DMS79 treated with DMSO at 0.1 percent for 48 hours (cell line): Measurements from ENCODE around the gene PPFIBP1.

Experiments
- DNase-seq: peaks from one replicate; lab custom pipeline; 2025; lab: John Stamatoyannopoulos, UW

Gene PPFIBP1

GRCh38 chr12:27665704-27666103, 141.7 kb downstream of the PPFIBP1 start:
- no peak for DNase-seq

- DNase-seq = no peak
These were observed 142.5 kb downstream of the PPFIBP1 start for GRCh38 chr12:27666510-27666909.

- DNase-seq = no peak
These were observed 143.5 kb downstream of the PPFIBP1 start for GRCh38 chr12:27667540-27667939.

- DNase-seq = no peak
These were observed 148.0 kb downstream of the PPFIBP1 start for GRCh38 chr12:27672051-27672450.

GRCh38 chr12:27672643-27673042, 148.6 kb downstream of the PPFIBP1 start:
- no peak for DNase-seq

GRCh38 chr12:27673101-27673718, 149.2 kb downstream of the PPFIBP1 start:
- DNase-seq = no peak

- no peak for DNase-seq
These were observed 151.0 kb downstream of the PPFIBP1 start for GRCh38 chr12:27674989-27675388.

GRCh38 chr12:27680619-27681018, 156.6 kb downstream of the PPFIBP1 start:
- DNase-seq = no peak

GRCh38 chr12:27682534-27682933, 158.5 kb downstream of the PPFIBP1 start:
- DNase-seq = no peak

GRCh38 chr12:27685274-27685673, 161.3 kb downstream of the PPFIBP1 start:
- no peak for DNase-seq

- DNase-seq = no peak
These were observed 162.1 kb downstream of the PPFIBP1 start for GRCh38 chr12:27686147-27686546.

- no peak for DNase-seq
These were observed 164.7 kb downstream of the PPFIBP1 start for GRCh38 chr12:27688671-27689070.

GRCh38 chr12:27689558-27690180, 165.7 kb downstream of the PPFIBP1 start:
- DNase-seq = no peak

GRCh38 chr12:27693403-27693802, 169.4 kb downstream of the PPFIBP1 start:
- DNase-seq = no peak

- no peak for DNase-seq
These were observed 171.7 kb downstream of the PPFIBP1 start for GRCh38 chr12:27695556-27696292.

- no peak for DNase-seq
These were observed 172.3 kb downstream of the PPFIBP1 start, which contains the start of gene REP15 for GRCh38 chr12:27696293-27696652. TSS of gene REP15 (plus strand) at chr12:27696447. CDS start at chr12:27696563, 116 bp downstream.

- no peak for DNase-seq
These were observed 173.0 kb downstream of the PPFIBP1 start for GRCh38 chr12:27696864-27697564.

- DNase-seq = no peak
These were observed 179.9 kb downstream of the PPFIBP1 start for GRCh38 chr12:27703720-27704452.

- DNase-seq = no peak
These were observed 181.3 kb downstream of the PPFIBP1 start for GRCh38 chr12:27705263-27705662.

GRCh38 chr12:27707216-27707615, 183.2 kb downstream of the PPFIBP1 start:
- DNase-seq = no peak

- no peak for DNase-seq
These were observed 185.4 kb downstream of the PPFIBP1 start for GRCh38 chr12:27709212-27709931.
